Peyer's patch (tissue), 4 donors: ENCODE measurements around the gene CPA5. TPM values are rescaled to one million over a fixed set of nuclear protein-coding genes. Genes with fewer than 3 reads are reported as not detected.

Experiments
- DNase-seq, 3 donors: peaks; one replicate each; pipeline ENCODE4 v3.0.0-alpha.2; 2017 to 2019
- H3K27ac ChIP-seq, 4 donors: fragments of 200-600 bp; sonication (generic); one replicate each; pipeline ENCODE4 v1.5.1; 2016 to 2019
- H3K27me3 ChIP-seq, 2 donors: fragments of 200-600 bp; sonication (generic); one replicate each; pipeline ENCODE4 v1.5.1; 2019
- H3K36me3 ChIP-seq, 3 donors: fragments of 200-600 bp; sonication (generic); one replicate each; pipeline ENCODE4 v1.5.1; 2016 to 2019
- H3K4me1 ChIP-seq, 4 donors: fragments of 200-600 bp; sonication (generic); one replicate each; pipeline ENCODE4 v1.5.1; 2016 to 2019
- H3K4me3 ChIP-seq, 4 donors: fragments of 200-600 bp; sonication (generic); 1 replicate in 3 of 4; 2 replicates in 1 of 4; pipeline ENCODE4 v1.5.1; 2016 to 2019; ENCODE audit warnings: mild to moderate bottlenecking in 1 of 4
- H3K9me3 ChIP-seq, 4 donors: fragments of 200-600 bp; sonication (generic); one replicate each; pipeline ENCODE4 v1.5.1; 2016 to 2019; ENCODE audit warnings: mild to moderate bottlenecking in 1 of 4
- POLR2A ChIP-seq, 2 donors: fragments of 450-650 bp; IDR thresholded peaks; one replicate each; pipeline ENCODE4 v1.5.1; 2017; ENCODE audit warnings: antibody characterized with exemption in 2 of 2, mild to moderate bottlenecking in 2 of 2, moderate library complexity in 2 of 2
- total RNA-seq, 4 donors: library from RNA; depleted of rRNA; stranded (reverse); fragments of >200 nt; gene quantifications; one replicate each; pipeline ENCODE4 v1.1.0, GENCODE V29; 2016
- TF ChIP-seq, protein P1 (sequence below), 6 experiments: fragments of 450-650 bp in 4 of 6; fragments of 200-600 bp in 2 of 6; sonication (generic) in 1 of 6; IDR thresholded peaks; one replicate each; pipeline ENCODE4 v1.5.1; 2017 to 2019; ENCODE audit warnings: antibody characterized with exemption in 6 of 6, mild to moderate bottlenecking in 3 of 6, moderate library complexity in 1 of 6

CPA5 gene
- total RNA-seq, 4 donors from 2014 or later, result not detected

DNA sequence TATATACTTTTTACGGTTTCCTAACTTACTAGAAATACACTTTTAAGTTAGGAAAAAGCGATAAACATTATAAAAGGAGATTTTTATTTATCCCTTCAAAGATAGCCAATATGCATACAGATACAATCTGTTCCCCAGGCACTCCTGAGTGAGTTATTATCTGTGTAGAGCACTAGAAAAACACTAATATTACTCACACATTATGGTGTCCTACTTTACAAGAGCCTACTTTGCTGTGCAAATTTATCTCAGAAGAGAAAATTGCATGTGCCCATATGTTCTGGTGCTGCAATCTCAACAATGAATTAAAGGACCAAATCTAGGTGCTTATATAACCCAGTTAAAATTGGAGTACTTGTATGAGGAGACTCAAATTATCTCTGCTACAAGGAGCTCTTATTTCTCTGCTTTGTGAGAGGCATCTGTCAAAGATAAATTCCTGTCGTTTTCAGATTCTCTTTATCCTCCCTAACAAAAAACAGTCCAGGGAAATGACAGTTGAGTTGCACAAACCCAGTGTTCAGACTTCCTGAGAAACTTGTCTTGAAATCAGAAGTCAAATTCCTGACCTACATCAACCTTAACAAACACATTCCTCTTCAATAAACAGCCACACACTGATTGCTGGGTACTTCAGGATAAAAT, 64.6 kb downstream of the CPA5 start:
- Histone ChIP-seq H3K36me3 (no peaks in the 10 kb centered on the region), H3K4me1 (no peaks in the 10 kb centered on the region), H3K27me3 (no peaks in the 10 kb centered on the region), H3K9me3 (no peaks in the 10 kb centered on the region), H3K4me3 (no peak overlapping the region), H3K27ac (no peak overlapping the region)
- TF ChIP-seq, protein P1, sequence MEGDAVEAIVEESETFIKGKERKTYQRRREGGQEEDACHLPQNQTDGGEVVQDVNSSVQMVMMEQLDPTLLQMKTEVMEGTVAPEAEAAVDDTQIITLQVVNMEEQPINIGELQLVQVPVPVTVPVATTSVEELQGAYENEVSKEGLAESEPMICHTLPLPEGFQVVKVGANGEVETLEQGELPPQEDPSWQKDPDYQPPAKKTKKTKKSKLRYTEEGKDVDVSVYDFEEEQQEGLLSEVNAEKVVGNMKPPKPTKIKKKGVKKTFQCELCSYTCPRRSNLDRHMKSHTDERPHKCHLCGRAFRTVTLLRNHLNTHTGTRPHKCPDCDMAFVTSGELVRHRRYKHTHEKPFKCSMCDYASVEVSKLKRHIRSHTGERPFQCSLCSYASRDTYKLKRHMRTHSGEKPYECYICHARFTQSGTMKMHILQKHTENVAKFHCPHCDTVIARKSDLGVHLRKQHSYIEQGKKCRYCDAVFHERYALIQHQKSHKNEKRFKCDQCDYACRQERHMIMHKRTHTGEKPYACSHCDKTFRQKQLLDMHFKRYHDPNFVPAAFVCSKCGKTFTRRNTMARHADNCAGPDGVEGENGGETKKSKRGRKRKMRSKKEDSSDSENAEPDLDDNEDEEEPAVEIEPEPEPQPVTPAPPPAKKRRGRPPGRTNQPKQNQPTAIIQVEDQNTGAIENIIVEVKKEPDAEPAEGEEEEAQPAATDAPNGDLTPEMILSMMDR (IDR thresholded peaks at IDR 0.05), result no peak
- TF ChIP-seq POLR2A (IDR thresholded peaks at IDR 0.05), result no peak
- DNase-seq, result no peak

DNA sequence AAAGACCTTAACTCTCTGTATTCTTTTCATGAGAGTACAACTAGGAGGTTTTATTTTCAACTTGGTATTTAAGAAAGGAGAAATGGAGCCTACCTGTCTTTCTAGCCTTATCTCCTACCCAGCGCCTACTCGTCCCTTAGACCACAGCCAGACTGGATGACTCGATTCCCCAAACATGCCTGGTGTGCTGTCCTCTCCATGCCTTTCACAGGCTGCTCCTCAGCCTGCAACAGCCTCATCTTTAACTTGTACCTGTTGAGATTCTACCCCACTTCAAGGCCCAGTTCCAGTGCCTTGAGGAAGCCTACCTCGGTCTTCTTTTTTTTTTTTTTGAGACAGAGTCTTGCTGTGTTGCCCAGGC, 65.1 kb downstream of the CPA5 start:
- TF ChIP-seq, protein P1 (IDR thresholded peaks at IDR 0.05), result no peak
- no peak for TF ChIP-seq POLR2A (IDR thresholded peaks at IDR 0.05)
- DNase-seq, result no peak
- H3K4me1 ChIP-seq, result no peaks in the 10 kb centered on the region
- H3K4me3 ChIP-seq, result no peak overlapping the region
- no peaks in the 10 kb centered on the region for H3K36me3 ChIP-seq
- H3K9me3 ChIP-seq, result no peaks in the 10 kb centered on the region
- H3K27ac ChIP-seq, result no peak overlapping the region
- H3K27me3 ChIP-seq, result no peaks in the 10 kb centered on the region

DNA sequence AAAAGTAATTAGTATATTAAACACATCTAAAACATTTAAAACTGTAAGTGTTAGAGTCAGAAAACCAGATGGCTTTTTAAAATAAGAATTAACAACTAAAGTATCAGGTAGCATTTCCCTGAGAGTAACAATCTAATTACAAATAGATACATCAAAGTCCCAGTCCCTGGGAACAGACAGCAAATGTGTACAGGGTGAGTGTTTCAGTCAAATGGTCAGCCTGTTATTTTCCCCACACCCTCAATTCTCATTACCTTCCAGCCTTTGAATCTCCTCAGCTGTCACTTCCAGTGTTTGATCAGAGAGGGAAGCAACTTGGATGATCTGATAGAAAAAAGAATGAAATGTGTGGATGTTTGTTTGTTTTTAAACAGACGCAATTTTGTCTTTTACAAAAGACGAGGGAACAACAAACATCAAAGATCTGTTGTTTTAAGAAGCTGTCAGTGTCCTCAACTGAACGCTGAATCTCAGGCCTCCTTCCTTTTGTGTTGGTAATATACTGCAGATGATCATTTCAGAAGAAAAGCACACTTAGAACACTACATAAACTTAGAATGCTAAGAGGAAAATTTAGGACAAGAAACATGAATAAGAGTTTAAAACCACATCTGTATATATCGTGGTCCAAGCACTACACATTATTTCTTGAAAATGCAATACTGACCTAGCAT, 66.4 kb downstream of the CPA5 start:
- no peak for DNase-seq
- H3K27me3 ChIP-seq, result no peaks in the 10 kb centered on the region

DNA sequence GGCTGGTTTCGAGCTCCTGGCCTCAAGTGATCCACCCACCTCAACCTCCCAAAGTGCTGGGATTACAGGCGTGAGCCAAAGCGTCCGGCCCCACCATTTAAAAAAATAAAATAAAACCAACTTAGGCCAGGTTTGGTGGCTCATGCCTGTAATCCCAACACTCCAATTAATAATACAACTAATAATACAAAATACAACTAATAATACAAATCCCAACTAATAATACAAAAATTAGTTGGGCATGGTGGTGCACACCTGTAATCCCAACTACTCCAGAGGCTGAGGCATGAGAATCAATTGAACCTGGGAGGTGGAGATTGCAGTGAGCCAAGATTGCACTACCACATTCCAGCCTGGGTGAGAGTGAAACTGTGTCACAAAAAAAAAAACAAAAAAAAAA, 68.6 kb downstream of the CPA5 start:
- Histone ChIP-seq H3K27me3 (no peaks in the 10 kb centered on the region), H3K4me3 (no peak overlapping the region), H3K9me3 (no peaks in the 10 kb centered on the region), H3K27ac (no peak overlapping the region), H3K4me1 (no peaks in the 10 kb centered on the region), H3K36me3 (no peaks in the 10 kb centered on the region)
- TF ChIP-seq, protein P1 (IDR thresholded peaks at IDR 0.05), result no peak
- no peak for TF ChIP-seq POLR2A (IDR thresholded peaks at IDR 0.05)
- DNase-seq, result no peak

More for the DNA sequence above, 66.4 kb downstream of the CPA5 start:
- Histone ChIP-seq H3K4me3 (no peak overlapping the region), H3K9me3 (no peaks in the 10 kb centered on the region), H3K27ac (no peak overlapping the region), H3K4me1 (no peaks in the 10 kb centered on the region), H3K36me3 (no peaks in the 10 kb centered on the region)
- TF ChIP-seq, protein P1 (IDR thresholded peaks at IDR 0.05), result no peak
- no peak for TF ChIP-seq POLR2A (IDR thresholded peaks at IDR 0.05)

DNA sequence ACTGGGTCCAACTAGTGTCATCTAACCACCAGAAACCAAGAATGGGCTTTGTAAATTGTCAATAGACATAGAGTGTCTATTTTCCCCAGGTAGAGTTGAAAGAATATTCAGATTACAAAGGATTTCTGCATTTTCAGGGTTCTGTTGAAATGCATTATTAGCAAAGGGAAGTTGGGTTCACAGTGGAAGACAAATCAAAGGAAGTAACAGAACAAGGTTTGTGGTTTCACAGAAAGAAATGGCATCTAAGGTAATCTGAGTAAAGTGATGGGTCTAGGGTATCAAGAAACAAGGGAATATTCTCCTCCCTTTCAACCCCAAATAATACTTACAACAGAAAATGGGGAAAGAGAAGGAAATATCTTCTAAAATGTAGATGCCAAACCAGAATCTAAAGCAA, 70.4 kb downstream of the CPA5 start:
- DNase-seq, result no peak
- no peak overlapping the region for H3K4me3 ChIP-seq
- H3K27ac ChIP-seq, result no peak overlapping the region
- no peaks in the 10 kb centered on the region for H3K27me3 ChIP-seq
- H3K36me3 ChIP-seq, result no peaks in the 10 kb centered on the region
- H3K4me1 ChIP-seq, result no peaks in the 10 kb centered on the region
- TF ChIP-seq, protein P1 (IDR thresholded peaks at IDR 0.05), result no peak
- no peak for TF ChIP-seq POLR2A (IDR thresholded peaks at IDR 0.05)
- H3K9me3 ChIP-seq, result no peaks in the 10 kb centered on the region
